ENCODE data around the gene CHST10.
"Not testable (repeated sequence)": the region's sequence is repeated elsewhere in the genome, so short reads cannot be mapped to it uniquely, and the experiment has no call there.

The CHST10 gene, protein sequence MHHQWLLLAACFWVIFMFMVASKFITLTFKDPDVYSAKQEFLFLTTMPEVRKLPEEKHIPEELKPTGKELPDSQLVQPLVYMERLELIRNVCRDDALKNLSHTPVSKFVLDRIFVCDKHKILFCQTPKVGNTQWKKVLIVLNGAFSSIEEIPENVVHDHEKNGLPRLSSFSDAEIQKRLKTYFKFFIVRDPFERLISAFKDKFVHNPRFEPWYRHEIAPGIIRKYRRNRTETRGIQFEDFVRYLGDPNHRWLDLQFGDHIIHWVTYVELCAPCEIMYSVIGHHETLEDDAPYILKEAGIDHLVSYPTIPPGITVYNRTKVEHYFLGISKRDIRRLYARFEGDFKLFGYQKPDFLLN

DNA sequence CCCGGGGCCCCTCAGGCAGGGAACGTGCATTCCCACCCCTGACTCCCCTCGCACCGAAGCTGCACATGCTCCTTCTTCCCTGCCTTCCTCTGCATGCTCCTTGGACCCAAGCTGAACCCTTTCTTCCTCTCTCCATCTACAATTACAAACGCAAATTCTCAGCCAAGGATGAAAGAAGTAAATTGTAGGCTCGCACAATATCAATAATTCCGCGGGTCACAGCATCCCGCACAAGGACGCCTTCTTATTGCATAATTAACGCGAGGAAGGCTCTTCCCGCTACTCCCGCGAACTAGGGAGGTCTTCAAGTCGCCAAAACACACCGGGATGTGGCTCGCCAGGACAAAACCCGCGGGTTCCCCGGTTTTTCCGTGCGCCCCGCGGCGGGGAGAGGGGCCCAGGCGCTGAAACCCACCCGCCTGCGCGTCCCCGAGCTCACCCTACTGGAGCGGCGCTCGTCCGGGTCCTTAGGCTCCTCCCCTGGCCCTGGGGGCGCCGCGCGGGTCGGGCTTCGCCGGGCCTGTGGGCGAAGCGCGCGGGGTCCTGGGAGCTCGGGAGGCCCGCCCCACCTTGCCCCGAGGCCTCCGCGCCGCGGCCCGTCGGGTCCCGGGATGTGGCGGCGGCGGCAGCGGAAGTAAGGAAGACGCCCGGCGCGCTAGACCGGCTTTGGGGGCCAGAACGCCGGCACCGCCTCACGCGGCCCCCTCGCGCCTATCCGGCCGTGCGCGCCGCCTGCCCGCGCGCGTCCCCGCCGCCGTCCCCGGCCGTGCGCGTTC lies at the start of gene CHST10:
TSS of gene CHST10 (minus strand) at position 734 of the 776 bp plus-strand sequence. CDS start 10,993 bp downstream, outside the sequence.
- DNase-seq, result peak; percentile 30

DNA sequence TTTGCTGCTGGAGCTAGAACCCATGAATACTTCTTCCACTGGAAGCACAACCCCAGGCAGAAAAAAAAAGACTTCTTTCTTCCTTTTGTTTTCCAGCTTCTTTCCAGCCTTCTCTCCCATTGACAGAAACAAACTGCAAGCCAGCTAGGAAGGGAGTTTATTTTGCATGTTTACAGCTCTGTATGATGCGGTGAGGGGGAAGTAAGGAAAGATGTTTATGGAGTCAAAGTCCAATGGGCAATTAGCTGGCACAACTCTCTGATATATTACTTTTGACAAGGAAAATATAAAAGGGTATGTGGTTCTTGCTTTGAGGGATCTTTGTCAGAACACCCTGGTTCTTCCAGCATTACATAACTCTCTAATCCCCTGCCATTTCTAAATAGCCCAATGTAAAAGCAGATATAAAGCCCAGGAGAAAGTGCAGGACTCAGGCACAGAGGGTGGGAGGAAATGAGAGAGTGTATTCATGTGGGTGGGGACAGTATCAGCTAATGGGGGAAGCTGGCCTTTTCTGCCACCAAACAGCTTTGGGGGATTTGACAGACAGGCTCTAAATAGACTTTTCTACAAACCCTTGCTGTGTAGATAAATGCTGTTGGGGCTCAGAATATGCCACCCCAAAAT lies 43.5 kb upstream of the CHST10 start:
- DNase-seq, result no peak

DNA sequence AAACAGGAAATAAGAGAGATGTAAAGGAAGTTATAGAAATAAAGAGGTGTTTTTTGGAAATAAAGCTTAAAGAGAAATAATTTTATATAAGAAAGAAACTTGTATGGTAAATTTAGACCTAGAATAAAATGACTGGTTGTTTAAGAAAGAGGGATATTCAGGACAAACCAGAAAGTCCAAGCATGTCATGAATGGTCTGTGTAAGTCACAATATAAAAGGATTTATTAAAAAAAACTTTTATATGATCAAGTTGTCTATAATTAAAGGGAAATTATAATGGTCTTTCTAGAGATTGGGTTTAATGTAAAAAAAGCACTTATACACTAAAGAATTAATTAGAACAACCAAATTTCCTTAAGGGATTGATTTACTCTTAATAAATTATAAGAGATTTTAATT lies 38.9 kb upstream of the CHST10 start:
- DNase-seq, result not testable (repeated sequence)

DNA sequence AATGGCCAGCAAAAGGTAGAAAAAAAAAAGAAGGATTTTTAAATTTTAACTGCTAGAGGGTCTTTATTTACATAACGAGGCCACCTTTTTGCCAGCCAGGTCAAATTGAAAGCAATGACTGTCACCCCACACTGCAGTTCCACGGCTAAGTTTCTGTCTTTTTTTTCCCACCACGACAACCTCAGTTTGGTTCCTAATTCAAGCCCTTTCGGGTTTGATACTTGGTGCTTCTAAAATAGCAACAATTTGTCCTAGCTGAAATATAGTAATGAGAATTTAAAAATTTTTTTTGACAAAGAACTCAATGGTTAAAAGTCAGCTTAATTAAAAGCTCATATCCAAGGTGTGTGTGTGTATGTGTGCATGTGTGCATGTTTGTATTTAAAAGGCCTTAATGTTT lies 36.4 kb upstream of the CHST10 start:
- no peak for DNase-seq

DNA sequence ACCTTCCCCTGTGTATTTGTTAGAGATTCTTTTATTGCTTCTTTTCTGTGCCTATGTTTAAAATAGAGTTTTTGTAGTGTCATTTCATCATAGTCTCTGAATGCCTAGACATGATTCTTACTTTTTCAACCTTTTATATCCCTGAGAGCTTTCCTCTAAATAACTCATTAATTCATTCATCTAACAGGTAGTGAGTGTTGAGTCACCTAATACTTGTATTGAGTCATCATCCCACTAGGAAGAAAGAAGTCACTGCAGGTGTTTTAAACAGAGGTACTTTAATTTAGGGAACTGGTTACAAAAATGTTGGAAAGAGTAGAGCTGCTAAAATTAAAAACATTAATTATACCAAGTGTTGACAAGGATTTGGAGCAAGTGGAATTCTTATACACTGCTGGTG lies 34.3 kb upstream of the CHST10 start:
- DNase-seq, result no peak

DNA sequence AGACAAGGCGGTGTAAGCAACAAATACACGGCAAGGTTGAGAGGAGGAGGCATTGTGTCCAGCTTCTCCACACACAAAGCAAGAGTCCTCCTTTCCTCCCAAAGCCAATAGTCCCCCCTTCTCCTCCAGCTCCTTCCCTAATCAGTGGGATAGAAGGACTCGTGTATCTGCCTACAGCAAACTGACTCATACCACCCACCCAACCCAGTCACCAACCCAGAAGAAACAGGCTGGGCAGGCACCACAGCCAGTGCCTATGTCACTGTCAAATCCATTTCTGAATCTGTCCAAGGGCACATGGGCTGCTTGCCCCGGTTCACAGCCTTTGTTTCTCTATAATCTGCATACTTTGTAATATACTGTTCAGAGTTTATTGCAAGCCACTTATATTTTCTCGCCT lies 33.6 kb upstream of the CHST10 start:
- DNase-seq, result no peak

DNA sequence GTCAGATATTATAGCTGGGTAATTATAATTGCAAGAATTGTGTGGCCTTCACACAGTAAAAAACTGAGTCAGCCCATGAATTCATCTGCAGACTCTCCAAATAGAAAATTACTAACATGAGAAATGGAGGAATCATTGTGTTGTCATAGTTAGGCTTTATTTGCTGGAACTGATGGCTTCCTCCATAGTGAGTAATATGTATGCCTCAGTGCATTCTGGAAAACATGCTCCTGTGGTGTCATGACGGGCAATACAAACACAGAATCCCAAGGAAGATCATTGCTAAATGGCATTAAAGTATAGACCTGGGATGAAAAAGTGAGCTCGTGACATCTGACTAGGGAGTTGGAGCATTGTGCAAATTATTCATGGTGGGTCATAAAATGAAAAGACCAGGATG lies 29.2 kb upstream of the CHST10 start:
- no peak for DNase-seq

DNA sequence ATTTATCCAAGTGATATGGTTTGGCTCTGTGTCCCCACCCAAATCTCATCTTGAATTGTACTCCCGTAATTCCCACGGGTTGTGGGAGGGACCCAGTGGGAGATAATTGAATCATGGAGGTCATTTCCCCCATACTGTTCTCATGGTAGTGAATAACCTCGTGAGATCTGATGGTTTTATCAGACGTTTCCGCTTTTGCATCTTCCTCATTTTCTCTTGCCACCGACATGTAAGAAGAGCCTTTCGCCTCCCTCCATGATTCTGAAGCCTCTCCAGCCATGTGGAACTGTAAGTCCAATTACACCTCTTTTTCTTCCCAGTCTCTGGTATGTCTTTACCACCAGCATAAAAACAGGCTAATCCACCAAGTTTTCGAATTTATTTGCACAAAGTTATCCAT lies 20.3 kb upstream of the CHST10 start:
- no peak for DNase-seq

DNA sequence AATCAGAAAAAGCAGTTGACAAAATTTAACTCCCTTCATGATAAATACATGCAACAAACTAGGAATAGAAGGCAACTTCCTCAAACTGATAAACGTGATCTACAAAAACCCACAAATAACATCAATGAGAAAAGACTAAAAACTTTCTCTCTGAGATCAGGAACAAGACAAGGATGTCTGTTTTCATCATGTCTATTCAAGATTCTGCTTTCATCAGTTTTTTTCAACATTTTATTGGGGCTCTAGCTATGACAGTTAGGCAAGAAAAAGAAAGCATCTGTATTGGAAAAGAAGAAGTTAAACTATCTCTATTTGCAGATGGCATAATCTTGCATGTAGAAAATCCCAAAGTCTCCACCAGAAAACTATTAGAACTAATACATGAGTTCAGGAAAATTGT lies 12.3 kb upstream of the CHST10 start:
- no peak for DNase-seq

DNA sequence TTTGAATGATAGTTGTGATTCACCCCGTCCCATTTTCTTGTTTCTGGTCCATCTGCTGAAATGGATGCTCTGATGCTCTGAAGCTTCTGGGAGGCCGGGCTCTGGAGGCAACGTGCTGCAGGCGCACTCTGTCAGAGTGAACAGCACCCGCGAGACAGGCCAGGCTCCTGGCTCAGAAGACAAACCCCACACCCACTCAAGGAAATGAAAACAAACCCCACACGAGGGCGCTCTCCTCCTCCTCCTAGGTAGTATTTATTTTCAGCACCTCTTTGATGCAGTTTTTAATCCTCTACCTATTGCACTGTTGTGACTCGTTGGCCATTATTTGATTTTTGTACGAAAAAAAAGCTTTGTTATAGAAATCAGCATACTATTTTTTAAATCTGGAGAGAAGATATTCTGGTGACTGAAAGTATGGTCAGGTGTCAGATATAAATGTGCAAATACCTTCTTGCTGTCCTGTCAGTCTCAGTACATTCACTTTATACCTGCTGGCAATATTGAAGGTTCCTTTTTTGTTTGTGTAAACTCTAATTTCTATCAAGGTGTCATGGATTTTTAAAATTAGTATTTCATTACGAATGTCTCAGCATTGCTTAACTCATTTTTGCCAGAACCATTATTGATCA lies 10.3 kb upstream of the CHST10 start:
- DNase-seq, result no peak

DNA sequence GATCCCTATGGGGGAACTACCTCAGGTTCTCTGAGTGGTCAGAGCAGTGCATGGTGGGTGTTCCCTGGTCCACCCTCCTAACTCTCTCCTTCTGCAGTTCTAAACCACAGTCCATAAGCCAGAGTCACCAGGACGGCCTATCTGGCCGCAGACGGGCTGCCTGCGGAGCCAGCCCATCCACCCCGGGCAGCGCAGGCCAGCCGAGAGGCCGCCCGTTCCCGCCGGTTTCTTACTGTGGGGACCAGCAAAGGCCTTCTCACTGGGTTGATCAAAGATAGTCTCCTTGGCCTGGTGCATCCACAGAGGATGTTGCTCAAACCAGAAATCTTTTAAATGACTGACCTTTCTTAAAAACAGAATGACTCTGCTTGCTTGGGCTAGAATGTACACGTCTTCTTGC lies 9.6 kb upstream of the CHST10 start:
- DNase-seq, result no peak

DNA sequence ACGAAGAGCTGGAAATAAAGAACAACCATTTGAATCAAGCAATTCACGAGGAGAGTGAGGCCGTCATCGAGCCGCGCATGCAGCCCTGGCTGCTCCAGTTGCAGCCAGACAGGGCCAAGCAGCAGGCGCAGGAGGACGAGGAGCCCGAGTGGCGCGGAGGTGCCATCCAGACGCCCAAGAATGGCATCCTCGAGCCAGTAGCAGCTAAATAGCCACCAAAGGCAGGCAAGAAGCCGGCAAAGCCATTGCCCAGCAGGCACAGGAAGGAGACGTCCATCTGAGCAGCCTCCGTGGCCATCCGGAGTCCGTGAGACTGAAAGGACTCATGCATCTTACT lies 8.9 kb upstream of the CHST10 start:
- no peak for DNase-seq

DNA sequence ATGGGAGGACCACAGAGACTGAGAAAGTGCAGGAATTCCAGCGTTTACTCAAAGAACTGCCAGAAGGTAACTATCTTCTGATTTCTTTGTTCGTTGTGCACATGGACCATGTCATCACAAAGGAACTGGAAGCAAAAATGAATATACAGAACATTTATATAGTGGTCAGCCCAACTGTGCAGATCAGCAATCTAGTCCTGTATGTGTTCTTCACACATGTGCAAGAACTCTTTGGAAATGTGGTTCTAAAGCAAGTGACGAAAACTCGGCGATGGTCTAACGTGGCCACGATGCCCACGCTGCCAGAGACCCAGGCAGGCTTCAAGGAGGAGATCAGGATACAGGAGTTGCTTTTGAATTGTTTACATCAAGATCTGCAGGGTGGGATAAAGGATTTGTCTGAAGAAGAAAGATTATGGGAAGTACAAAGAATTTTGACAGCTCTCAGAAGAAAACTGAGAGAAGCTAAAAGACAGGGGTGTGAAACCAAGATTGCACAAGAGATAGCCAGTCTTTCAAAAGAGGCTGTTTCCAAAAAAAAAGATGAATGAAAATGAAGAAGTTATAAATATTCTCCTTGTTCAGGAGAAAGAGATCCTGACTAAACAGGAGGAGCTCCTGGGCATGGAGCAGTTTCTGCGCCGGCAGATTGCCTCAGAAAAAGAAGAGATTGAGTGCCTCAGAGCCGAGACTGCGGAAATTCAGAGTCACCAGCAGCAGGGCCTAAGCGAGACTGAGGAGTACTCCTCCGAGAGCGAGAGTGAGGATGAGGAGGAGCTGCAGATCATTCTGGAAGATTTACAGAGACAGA lies 8.3 kb upstream of the CHST10 start:
- DNase-seq, result no peak

DNA sequence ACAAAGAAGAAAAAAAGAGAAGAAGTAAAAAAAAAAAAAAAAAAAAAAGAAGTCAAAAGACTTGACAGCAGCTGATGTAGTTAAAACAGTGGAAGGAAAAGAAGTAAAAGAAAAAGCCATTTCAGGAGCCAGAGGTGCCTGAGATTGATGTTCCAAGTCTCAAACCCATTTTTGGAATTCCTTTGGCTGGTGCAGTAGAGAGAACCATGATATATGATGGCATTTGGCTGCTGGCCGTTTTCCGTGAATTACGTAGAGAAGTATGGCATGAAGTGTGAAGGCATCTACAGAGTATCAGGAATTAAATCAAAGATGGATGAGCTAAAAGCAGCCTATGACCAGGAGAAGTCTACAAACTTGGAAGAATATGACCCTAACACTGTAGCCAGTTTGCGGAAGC lies 7.6 kb upstream of the CHST10 start:
- no peak for DNase-seq

DNA sequence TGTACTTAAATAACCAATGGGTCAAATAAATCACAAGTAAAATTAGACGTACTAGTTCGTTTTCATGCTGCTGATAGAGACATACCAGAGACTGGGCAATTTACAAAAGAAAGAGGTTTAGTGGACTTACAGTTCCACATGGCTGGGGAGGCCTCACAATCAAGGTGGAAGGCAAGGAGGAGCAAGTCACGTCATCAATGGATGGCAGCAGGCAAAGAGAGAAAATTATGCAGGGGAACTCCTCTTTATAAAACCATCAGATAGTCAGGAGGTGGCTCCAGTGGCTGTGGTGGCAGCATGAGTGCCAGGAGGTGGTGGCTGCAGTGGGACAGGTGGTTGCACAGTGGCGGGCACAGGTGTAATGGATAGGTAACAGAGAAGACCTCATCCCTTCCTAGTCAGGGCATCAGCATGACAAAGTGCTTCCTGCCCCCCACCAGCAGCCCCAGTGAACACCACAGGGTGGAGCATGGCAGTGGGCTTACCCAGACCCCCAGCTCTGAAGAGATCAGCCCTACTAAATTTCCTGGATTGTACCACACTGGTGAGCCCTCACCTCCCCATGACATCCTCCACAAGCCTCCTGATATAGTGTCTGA lies 6.9 kb upstream of the CHST10 start:
- DNase-seq, result no peak

DNA sequence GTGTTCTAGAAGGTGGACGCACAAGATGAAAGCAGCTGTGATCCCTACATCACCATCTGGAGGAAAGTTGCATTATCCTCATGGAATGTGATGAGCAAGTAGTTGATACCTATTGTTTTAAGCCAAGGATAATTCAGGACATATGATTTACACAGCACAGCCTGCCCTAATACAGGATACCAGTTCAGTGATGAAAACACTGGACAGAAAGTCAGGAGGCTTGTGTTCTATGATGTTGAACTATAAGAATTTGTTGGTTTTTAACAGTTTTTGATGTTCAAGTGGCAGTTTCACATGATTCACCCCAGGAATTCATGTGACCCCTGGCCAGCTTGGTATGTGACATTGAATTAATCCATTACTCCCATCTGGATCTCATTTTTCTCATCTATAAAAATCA lies 6.2 kb upstream of the CHST10 start:
- DNase-seq, result no peak

DNA sequence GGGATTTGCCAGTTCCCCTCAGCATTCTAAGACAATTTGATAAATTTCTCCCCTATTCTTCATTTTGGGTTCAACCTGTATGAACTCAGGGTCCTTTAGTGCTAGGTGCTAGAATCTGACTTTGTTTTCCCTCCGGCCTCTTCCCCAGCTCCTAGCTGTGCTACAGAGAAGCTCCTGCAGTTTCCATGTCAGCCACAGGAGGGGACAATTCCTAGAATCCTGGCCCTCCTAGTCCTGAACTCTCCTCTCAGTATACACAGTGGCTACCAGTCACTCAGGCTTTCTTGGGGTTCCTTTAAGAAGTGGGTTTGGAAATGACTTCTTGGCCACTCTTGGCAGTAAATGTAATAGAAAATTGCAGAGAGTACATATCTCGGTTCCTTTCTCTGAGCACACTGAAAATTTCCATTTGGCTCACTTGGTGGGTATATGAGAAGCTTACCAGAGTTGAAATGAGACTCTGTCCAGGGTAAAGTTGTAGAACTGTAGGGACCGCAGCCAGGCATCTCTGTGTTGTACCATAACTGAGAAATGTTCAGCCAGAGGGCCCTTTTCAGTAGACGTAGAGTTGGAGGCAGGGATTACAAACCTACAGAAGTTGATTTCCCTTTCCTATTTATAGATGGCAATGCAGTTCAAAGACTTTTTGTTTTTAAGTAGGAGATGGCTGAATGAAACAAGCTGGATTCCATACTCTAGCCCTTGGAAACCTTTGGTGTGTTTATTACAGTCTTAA lies 5.0 kb upstream of the CHST10 start:
- DNase-seq, result no peak

DNA sequence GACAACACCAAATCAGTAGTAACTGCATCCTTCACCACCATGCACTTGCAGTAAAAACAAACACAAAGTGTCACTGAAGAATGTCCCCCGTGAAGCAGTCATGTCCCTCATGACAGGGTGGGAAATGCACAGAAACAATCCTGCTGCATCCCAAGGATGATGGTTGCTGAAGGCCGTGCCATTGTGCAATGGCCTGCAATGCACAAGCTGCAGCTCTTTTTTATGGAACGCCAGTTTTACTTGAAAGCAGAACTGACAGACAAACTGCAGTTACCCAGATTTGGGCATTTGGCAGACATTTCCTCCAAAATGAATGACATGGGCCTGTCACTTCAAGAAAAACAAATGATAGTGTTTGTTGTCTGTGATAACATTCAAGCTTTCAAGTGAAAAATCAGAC lies 2.4 kb upstream of the CHST10 start:
- no peak for DNase-seq

DNA sequence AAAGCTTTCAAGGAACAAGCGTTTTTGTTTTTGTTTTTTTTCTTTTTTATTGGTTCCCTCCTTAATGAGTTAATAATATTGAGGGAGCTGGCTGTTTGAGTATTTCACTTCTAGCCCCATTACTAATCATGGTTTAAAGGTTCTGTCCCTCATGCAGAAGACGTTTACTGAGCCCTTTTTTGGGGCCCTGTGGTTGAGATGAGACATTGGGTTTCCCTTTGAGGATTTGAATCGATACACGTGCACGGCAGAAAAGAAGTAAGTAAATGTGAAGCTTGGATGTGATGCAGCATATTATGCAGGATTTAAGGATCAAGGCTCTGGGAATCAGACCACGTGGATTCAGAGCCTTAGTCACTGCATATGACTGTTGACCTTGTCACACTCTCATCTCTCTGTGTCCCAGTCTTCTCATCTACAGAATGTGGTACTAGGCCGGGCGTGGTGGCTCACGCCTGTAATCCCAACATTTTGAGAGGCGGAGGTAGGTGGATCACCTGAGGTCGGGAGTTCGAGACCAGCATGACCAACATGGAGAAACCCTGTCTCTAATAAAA lies 1.0 kb upstream of the CHST10 start:
- no peak for DNase-seq

DNA sequence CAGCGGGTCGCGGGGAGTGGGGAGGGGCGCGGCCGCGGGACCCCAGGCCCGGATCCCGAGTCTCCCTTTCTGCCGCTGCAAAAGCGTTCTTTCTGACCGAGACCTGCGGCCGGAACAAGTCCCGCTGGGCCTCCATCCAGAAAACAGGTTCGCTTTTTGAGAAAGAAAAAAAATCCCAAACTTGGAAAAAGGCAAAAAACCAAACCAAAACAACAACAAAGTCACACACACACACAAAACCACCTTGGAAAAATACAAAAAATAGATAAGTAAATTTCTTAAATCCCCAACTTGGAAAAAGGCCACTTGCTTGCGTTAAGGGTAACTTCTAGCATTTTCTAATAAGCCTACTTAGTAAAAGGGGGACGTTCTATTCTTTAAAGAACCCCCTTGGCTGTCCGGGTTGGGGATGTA lies 250 bp upstream of the CHST10 start:
- no peak for DNase-seq

DNA sequence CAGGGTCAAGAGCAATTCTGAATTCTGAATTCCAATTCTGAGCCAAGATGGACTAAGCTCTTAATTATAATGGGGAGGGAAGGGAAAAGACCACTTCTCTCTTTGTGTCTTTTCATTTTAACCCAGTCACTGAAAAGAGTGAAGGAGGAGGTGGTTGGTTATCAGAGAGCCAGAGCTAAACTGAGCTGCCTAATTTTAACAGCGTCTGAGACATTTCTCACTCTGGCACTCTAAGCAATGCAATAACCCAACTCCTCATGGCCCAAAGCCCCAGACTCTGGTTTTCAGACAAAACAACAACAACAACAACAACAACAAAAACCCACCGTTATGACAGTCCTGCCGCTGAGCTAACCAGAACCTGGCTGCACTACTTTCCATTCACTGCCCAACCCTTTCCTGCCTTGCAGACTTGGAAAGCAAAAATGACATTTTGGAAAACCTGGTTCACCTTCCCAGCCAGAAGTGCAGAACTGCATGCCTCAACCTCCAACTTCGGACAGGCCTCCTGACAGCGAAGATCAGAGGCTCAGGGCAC lies 1.0 kb downstream of the CHST10 start:
- no peak for DNase-seq
